HepG2 (cell line): ENCODE results near the gene PIP5K1A. TPM values are rescaled to one million over a fixed set of nuclear protein-coding genes. Genes with fewer than 3 reads are reported as not detected.

Experiments used
- FIP1L1 ChIP-seq: fragments of 200-400 bp; formaldehyde crosslinking; IDR thresholded peaks from 2 replicates; pipeline ENCODE4 v1.6.1; 2018; ENCODE audit warnings: low read depth, mild to moderate bottlenecking, low read length, moderate library complexity, borderline replicate concordance; ENCODE audit not compliant: insufficient read depth
- GATAD2A ChIP-seq: IDR thresholded peaks from 2 replicates; pipeline ENCODE4 v1.6.1; 2016
- GMEB1 ChIP-seq: sonication (generic); formaldehyde crosslinking; IDR thresholded peaks from 2 replicates; pipeline ENCODE4 v1.5.1; 2020; ENCODE audit warnings: missing genetic modification reagents, mild to moderate bottlenecking, borderline replicate concordance
- ISL2 ChIP-seq: sonication (generic); formaldehyde crosslinking; IDR thresholded peaks from 2 replicates; pipeline ENCODE4 v1.5.0; 2020; ENCODE audit warnings: missing genetic modification reagents
- NFATC3 ChIP-seq: sonication (generic); formaldehyde crosslinking; IDR thresholded peaks from 2 replicates; pipeline ENCODE4 v1.5.1; 2020; ENCODE audit warnings: mild to moderate bottlenecking, missing genetic modification reagents
- RELA ChIP-seq: sonication (generic); formaldehyde crosslinking; IDR thresholded peaks from 2 replicates; pipeline ENCODE4 v1.4.0; 2020; ENCODE audit warnings: missing genetic modification reagents
- SP140L ChIP-seq: sonication (generic); formaldehyde crosslinking; IDR thresholded peaks from 2 replicates; pipeline ENCODE4 v1.4.0; 2020; ENCODE audit warnings: missing genetic modification reagents, borderline replicate concordance
- TCF12 ChIP-seq, 2 experiments: fragments of 450-650 bp in 1 of 2; sonication (generic) in 1 of 2; formaldehyde crosslinking in 1 of 2; IDR thresholded peaks; 2 replicates each; pipeline versions ENCODE4 v1.6.1 to v1.8.0; 2017 to 2022; ENCODE audit warnings: antibody characterized with exemption in 1 of 2, mild to moderate bottlenecking in 1 of 2, missing genetic modification reagents in 1 of 2, moderate library complexity in 1 of 2
- TRIM22 ChIP-seq: fragments of 450-650 bp; IDR thresholded peaks from 2 replicates; pipeline ENCODE4 v1.6.1; 2017
- ZMYM4 ChIP-seq: sonication (generic); formaldehyde crosslinking; IDR thresholded peaks from 2 replicates; pipeline ENCODE4 v1.8.1; 2023; ENCODE audit warnings: mild to moderate bottlenecking, missing genetic modification reagents
- ZNF24 ChIP-seq: fragments of 450-650 bp; IDR thresholded peaks from 2 replicates; pipeline ENCODE4 v1.6.1; 2017; ENCODE audit warnings: antibody characterized with exemption, mild to moderate bottlenecking
- ZNF296 ChIP-seq: sonication (generic); formaldehyde crosslinking; conservative IDR thresholded peaks from 2 replicates; pipeline ENCODE4 v1.5.0; 2020; ENCODE audit warnings: mild to moderate bottlenecking, missing genetic modification reagents
- ZNF724P ChIP-seq: sonication (generic); formaldehyde crosslinking; IDR thresholded peaks from 2 replicates; pipeline ENCODE4 v1.8.0; 2022; ENCODE audit warnings: missing genetic modification reagents, borderline replicate concordance
- ZSCAN21 ChIP-seq: sonication (generic); formaldehyde crosslinking; IDR thresholded peaks from 2 replicates; pipeline ENCODE4 v1.8.0; 2022; ENCODE audit warnings: mild to moderate bottlenecking, missing genetic modification reagents, moderate library complexity, borderline replicate concordance
- polyA plus RNA-seq, 8 experiments: library from polyadenylated mRNA; depleted of rRNA in 3 of 8; stranded (reverse) in 7 of 8; unstranded in 1 of 8; fragments of >200 nt; fragmentation: Illumina TruSeq in 4 of 8; extraction: Trizol in 4 of 8; gene quantifications; 2 replicates each; pipeline versions ENCODE4 v1.2.1 to v1.2.3, GENCODE V29; 2011 to 2016; ENCODE audit warnings: low read depth in 4 of 8, missing spikeins in 1 of 8, mixed read lengths in 1 of 8; ENCODE audit not compliant: insufficient read depth in 1 of 8
- total RNA-seq, 5 experiments: library from RNA; depleted of rRNA; stranded (reverse); fragments of >200 nt; fragmentation: Illumina TruSeq; extraction: Trizol; gene quantifications; 2 replicates each; pipeline ENCODE4 v1.2.3, GENCODE V29; 2016; ENCODE audit warnings: low read depth in 1 of 5
- TF ChIP-seq, protein P1 (sequence below): fragments of 450-650 bp; IDR thresholded peaks from 2 replicates; pipeline ENCODE4 v1.6.1; 2016
- TF ChIP-seq, protein P2 (sequence below): sonication (generic); formaldehyde crosslinking; IDR thresholded peaks from 2 replicates; pipeline ENCODE4 v1.4.0; 2020; ENCODE audit warnings: missing genetic modification reagents
- TF ChIP-seq, protein P3 (sequence below), 2 experiments: sonication (generic) in 1 of 2; formaldehyde crosslinking in 1 of 2; IDR thresholded peaks; 2 replicates each; pipeline versions ENCODE4 v1.4.0 to v1.6.1; 2016 to 2020; ENCODE audit warnings: borderline replicate concordance in 1 of 2, low read depth in 1 of 2, mild to moderate bottlenecking in 1 of 2, missing genetic modification reagents in 1 of 2

Gene PIP5K1A
- total and polyA plus RNA-seq, 2 of the 13 experiments (the other 11 are each of a cell fraction or from before 2014, with no cell fraction given): 45.3 to 65.1 TPM

GRCh38 chr1:151165738-151166504, 32.4 kb upstream of the PIP5K1A start, which contains the start of the genes LYSMD1 and SCNM1 (continued):
- TF ChIP-seq, protein P1, sequence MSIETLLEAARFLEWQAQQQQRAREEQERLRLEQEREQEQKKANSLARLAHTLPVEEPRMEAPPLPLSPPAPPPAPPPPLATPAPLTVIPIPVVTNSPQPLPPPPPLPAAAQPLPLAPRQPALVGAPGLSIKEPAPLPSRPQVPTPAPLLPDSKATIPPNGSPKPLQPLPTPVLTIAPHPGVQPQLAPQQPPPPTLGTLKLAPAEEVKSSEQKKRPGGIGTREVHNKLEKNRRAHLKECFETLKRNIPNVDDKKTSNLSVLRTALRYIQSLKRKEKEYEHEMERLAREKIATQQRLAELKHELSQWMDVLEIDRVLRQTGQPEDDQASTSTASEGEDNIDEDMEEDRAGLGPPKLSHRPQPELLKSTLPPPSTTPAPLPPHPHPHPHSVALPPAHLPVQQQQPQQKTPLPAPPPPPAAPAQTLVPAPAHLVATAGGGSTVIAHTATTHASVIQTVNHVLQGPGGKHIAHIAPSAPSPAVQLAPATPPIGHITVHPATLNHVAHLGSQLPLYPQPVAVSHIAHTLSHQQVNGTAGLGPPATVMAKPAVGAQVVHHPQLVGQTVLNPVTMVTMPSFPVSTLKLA: peak; percentile 55; the same call in 1 of the 2 replicates
- TF ChIP-seq ZSCAN21 (CRISPR knock-in tag) (no peak), ZMYM4 (CRISPR knock-in tag) (peak; percentile 85), SP140L (CRISPR knock-in tag) (peak; percentile 66; the same call in 1 of the 2 replicates), TCF12 (IDR thresholded peaks at IDR 0.05) (no peak), TCF12 (CRISPR knock-in tag; IDR thresholded peaks at IDR 0.05) (no peak), NFATC3 (0 out of 2 replicates have a peak, but pooled peaks have one; percentile 40), GMEB1 (CRISPR knock-in tag) (peak; percentile 95), ZNF24 (no peak), ISL2 (CRISPR knock-in tag) (peak; percentile 81), FIP1L1 (0 out of 2 replicates have a peak, but pooled peaks have one; percentile 55), ZNF296 (no peak), TRIM22 (no peak), RELA (CRISPR knock-in tag) (no peak), GATAD2A (CRISPR knock-in tag) (peak; percentile 69), ZNF724P (CRISPR knock-in tag) (no peak)
- TF ChIP-seq, protein P2, sequence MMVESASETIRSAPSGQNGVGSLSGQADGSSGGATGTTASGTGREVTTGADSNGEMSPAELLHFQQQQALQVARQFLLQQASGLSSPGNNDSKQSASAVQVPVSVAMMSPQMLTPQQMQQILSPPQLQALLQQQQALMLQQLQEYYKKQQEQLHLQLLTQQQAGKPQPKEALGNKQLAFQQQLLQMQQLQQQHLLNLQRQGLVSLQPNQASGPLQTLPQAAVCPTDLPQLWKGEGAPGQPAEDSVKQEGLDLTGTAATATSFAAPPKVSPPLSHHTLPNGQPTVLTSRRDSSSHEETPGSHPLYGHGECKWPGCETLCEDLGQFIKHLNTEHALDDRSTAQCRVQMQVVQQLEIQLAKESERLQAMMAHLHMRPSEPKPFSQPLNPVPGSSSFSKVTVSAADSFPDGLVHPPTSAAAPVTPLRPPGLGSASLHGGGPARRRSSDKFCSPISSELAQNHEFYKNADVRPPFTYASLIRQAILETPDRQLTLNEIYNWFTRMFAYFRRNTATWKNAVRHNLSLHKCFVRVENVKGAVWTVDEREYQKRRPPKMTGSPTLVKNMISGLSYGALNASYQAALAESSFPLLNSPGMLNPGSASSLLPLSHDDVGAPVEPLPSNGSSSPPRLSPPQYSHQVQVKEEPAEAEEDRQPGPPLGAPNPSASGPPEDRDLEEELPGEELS: peak; percentile 69
- TF ChIP-seq, protein P3, sequence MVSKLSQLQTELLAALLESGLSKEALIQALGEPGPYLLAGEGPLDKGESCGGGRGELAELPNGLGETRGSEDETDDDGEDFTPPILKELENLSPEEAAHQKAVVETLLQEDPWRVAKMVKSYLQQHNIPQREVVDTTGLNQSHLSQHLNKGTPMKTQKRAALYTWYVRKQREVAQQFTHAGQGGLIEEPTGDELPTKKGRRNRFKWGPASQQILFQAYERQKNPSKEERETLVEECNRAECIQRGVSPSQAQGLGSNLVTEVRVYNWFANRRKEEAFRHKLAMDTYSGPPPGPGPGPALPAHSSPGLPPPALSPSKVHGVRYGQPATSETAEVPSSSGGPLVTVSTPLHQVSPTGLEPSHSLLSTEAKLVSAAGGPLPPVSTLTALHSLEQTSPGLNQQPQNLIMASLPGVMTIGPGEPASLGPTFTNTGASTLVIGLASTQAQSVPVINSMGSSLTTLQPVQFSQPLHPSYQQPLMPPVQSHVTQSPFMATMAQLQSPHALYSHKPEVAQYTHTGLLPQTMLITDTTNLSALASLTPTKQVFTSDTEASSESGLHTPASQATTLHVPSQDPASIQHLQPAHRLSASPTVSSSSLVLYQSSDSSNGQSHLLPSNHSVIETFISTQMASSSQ (IDR thresholded peaks at IDR 0.05; ENCODE audit: low read depth): peak; percentile 56; the same call in 1 of the 2 replicates
- TF ChIP-seq, protein P3 (CRISPR knock-in tag; IDR thresholded peaks at IDR 0.05; ENCODE audit: borderline replicate concordance): peak; percentile 80
